Measurements from ENCODE around the gene MYO16.

Gene MYO16

GRCh38 chr13:109198585-109198984 is 569.2 kb downstream of the MYO16 start:
- TF ChIP-seq CTCF (IDR thresholded peaks at IDR 0.05; ENCODE audit: borderline replicate concordance, control extremely low read depth, extremely low read depth, insufficient read depth, missing control alignments), result no peak
- DNase-seq (ENCODE audit: low spot score), result no peak
- in situ Hi-C loops (cut with MboI; ENCODE audit: low sequenced_read_pairs, unreplicated experiment), result no loop called here

- in situ Hi-C loops (cut with MboI; ENCODE audit: low sequenced_read_pairs, unreplicated experiment), result no loop called here
- no peak for DNase-seq (ENCODE audit: low spot score)
- no peak for TF ChIP-seq CTCF (IDR thresholded peaks at IDR 0.05; ENCODE audit: borderline replicate concordance, control extremely low read depth, extremely low read depth, insufficient read depth, missing control alignments)
These were observed 569.9 kb downstream of the MYO16 start for GRCh38 chr13:109199280-109199679.

GRCh38 chr13:109200556-109200955 is 571.1 kb downstream of the MYO16 start:
- no peak for DNase-seq (ENCODE audit: low spot score)
- TF ChIP-seq CTCF (IDR thresholded peaks at IDR 0.05; ENCODE audit: borderline replicate concordance, control extremely low read depth, extremely low read depth, insufficient read depth, missing control alignments), result no peak
- in situ Hi-C loops (cut with MboI; ENCODE audit: low sequenced_read_pairs, unreplicated experiment), result no loop called here

DNA sequence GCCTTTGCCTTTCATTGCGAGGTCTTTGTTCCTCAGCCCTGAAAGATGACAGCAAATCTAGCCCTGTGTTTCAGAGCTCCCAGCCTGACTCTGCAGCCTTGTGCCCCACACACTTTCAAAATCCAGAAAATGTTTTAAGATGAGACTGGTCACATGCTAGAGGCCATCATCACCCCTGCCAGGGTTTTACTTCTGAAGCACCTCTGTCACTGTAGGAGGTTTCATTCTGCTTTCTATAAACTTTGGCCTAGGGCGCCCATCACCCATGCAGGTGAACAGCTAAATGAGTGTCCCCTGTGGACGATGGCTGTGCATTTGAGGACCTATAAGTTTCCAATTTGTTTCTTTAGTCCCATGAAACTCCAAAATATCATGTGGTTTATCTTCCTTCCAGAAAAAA is 574.2 kb downstream of the MYO16 start:
- no peak for DNase-seq (ENCODE audit: low spot score)
- in situ Hi-C loops (cut with MboI; ENCODE audit: low sequenced_read_pairs, unreplicated experiment), result no loop called here
- TF ChIP-seq CTCF (IDR thresholded peaks at IDR 0.05; ENCODE audit: borderline replicate concordance, control extremely low read depth, extremely low read depth, insufficient read depth, missing control alignments), result no peak

DNA sequence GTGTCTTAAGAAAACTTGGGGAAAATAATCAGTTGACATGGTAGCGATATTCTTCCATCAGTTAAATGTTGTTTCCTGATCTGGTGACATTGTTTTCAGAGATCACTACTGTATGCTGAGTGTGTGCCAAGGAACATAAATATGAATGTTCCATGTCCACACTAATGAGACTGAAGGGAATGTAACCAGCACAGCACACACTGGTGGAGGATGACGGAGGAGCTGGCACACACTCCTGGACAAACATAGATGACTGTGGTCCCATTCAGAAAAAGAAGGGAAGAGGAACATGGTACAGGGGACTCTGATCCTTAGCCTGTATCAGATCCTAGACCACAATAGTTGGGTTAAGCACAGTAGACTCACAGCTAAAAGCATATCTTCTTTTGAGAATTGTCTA is 574.8 kb downstream of the MYO16 start:
- DNase-seq (ENCODE audit: low spot score), result no peak
- TF ChIP-seq CTCF (IDR thresholded peaks at IDR 0.05; ENCODE audit: borderline replicate concordance, control extremely low read depth, extremely low read depth, insufficient read depth, missing control alignments), result no peak
- in situ Hi-C loops (cut with MboI; ENCODE audit: low sequenced_read_pairs, unreplicated experiment), result no loop called here

GRCh38 chr13:109204657-109205056 is 575.2 kb downstream of the MYO16 start:
- TF ChIP-seq CTCF (IDR thresholded peaks at IDR 0.05; ENCODE audit: borderline replicate concordance, control extremely low read depth, extremely low read depth, insufficient read depth, missing control alignments), result no peak
- in situ Hi-C loops (cut with MboI; ENCODE audit: low sequenced_read_pairs, unreplicated experiment), result no loop called here
- DNase-seq (ENCODE audit: low spot score), result no peak

DNA sequence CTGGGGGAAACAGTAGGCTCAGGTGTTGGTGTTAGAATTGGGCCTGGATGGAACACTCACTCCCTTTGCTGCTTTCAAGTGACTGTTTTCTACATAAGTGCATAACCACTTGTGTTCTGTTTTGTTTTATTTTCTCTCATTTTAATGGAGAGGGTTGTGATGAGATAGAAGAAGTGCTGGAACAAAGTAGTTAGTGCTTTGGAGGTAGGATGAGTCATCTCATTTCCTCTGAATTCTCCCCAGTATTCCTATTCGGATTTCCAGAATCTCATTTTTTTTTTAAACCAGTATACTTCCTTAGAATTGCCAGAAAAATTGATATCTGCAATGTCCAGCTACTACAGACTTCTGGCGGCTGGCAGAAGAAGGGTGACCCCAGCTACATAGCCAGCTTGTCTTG is 575.9 kb downstream of the MYO16 start:
- DNase-seq (ENCODE audit: low spot score), result no peak
- in situ Hi-C loops (cut with MboI; ENCODE audit: low sequenced_read_pairs, unreplicated experiment), result no loop called here
- no peak for TF ChIP-seq CTCF (IDR thresholded peaks at IDR 0.05; ENCODE audit: borderline replicate concordance, control extremely low read depth, extremely low read depth, insufficient read depth, missing control alignments)

Data from GM13976 (cell line).